ENCODE data around the gene RPS19. TPM values are rescaled to one million over a fixed set of nuclear protein-coding genes. Genes with fewer than 3 reads are reported as not detected.

The RPS19 gene
- polyA plus RNA-seq, 1 donor (not counting 4 experiments of a cell fraction or from before 2014, with no cell fraction given): 2,290 TPM

DNA sequence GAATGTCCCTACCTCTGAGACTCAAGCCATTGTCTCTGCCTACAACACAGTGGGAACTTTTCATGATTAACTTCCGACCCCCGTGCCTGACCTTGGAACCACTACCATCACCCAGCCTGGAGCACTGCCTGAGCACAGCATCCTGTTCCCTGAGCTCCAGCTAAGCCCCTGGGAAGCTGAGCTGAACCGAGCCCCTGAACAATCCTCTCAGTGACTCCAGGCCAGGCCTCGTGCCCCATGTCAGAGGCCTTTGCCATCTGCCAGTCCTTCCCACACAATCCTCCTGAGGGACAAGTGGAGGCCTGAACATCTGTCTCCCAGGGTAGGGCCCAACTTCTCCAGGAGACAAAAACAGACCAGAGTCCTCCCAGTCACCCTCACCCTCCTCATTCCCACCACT, 46.1 kb upstream of the RPS19 start:
- Histone ChIP-seq H4K20me1 (ENCODE audit: control insufficient read depth, extremely low read depth, insufficient read depth, low read length) (no peaks in the 10 kb centered on the region), H3K9me1 (ENCODE audit: control insufficient read depth, extremely low read depth, insufficient read depth, low read length) (no peaks in the 10 kb centered on the region), H3K9me3 (ENCODE audit: control insufficient read depth, low read depth, low read length) (no peaks in the 10 kb centered on the region), H2AFZ (ENCODE audit: control insufficient read depth, low read length) (no peak overlapping the region), H3K9ac (ENCODE audit: control insufficient read depth, extremely low read depth, insufficient read depth, low read length) (no peak overlapping the region), H3K27me3 (ENCODE audit: control insufficient read depth, extremely low read depth, insufficient read depth, low read length) (peaks cover under 1% of the 10 kb centered on the region), H3K4me2 (ENCODE audit: control insufficient read depth, extremely low read depth, insufficient read depth, low read depth, low read length) (no peak overlapping the region), H3K27ac (ENCODE audit: control insufficient read depth, insufficient read depth, low read length) (no peak overlapping the region), H3K4me1 (ENCODE audit: control insufficient read depth, extremely low read depth, insufficient read depth, low read length) (no peaks in the 10 kb centered on the region), H3K36me3 (ENCODE audit: control insufficient read depth in 2 of 2, extremely low read depth in 1 of 2, insufficient read depth in 2 of 2, low read length in 2 of 2) (no peaks in the 10 kb centered on the region), H3K79me2 (ENCODE audit: control insufficient read depth, insufficient read depth, low read length) (no peaks in the 10 kb centered on the region), H3K4me3 (ENCODE audit: control insufficient read depth in 2 of 3, extremely low read depth in 1 of 3, insufficient read depth in 2 of 3, low read depth in 1 of 3, low read length in 3 of 3) (no peak overlapping the region)
- dilution Hi-C loops (cut with MboI; ENCODE audit: extremely low pct_ligation_motif_present, low sequenced_read_pairs): no loop called here
- no peak for TF ChIP-seq EZH2 (IDR thresholded peaks at IDR 0.05; ENCODE audit: low read length)
- TF ChIP-seq, protein P1, sequence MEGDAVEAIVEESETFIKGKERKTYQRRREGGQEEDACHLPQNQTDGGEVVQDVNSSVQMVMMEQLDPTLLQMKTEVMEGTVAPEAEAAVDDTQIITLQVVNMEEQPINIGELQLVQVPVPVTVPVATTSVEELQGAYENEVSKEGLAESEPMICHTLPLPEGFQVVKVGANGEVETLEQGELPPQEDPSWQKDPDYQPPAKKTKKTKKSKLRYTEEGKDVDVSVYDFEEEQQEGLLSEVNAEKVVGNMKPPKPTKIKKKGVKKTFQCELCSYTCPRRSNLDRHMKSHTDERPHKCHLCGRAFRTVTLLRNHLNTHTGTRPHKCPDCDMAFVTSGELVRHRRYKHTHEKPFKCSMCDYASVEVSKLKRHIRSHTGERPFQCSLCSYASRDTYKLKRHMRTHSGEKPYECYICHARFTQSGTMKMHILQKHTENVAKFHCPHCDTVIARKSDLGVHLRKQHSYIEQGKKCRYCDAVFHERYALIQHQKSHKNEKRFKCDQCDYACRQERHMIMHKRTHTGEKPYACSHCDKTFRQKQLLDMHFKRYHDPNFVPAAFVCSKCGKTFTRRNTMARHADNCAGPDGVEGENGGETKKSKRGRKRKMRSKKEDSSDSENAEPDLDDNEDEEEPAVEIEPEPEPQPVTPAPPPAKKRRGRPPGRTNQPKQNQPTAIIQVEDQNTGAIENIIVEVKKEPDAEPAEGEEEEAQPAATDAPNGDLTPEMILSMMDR (optimal IDR thresholded peaks at IDR 0.05 in 1 of 3, IDR thresholded peaks at IDR 0.05 in 1 of 3, conservative IDR thresholded peaks at IDR 0.05 in 1 of 3; ENCODE audit: extremely low read depth in 1 of 3, insufficient read depth in 2 of 3, low read length in 3 of 3): no peak
- FAIRE-seq: no peak
- no peak for DNase-seq (ENCODE audit: low read depth, low spot score)

DNA sequence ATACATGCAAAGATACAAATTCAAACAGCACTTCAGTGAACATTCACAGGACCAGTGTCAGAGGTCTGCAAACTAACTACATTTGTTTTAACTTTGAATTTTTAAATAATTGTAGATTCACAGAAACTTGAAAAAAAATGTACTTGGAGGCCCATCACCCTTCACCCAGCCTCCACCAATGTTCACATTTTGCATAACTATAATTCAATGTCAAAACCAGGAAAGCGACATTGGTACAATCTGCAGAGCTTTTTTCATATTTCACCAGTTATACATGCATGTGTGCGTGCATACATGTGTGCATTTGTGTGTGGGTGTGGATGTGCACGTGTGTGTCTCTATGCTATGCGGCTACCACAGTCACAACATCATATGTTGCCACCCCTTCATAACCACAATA, 44.8 kb upstream of the RPS19 start:
- Histone ChIP-seq H3K36me3 (ENCODE audit: control insufficient read depth in 2 of 2, extremely low read depth in 1 of 2, insufficient read depth in 2 of 2, low read length in 2 of 2) (no peaks in the 10 kb centered on the region), H4K20me1 (ENCODE audit: control insufficient read depth, extremely low read depth, insufficient read depth, low read length) (no peaks in the 10 kb centered on the region), H3K4me1 (ENCODE audit: control insufficient read depth, extremely low read depth, insufficient read depth, low read length) (no peaks in the 10 kb centered on the region), H3K79me2 (ENCODE audit: control insufficient read depth, insufficient read depth, low read length) (no peaks in the 10 kb centered on the region), H3K9me3 (ENCODE audit: control insufficient read depth, low read depth, low read length) (no peaks in the 10 kb centered on the region), H3K4me3 (ENCODE audit: control insufficient read depth in 2 of 3, extremely low read depth in 1 of 3, insufficient read depth in 2 of 3, low read depth in 1 of 3, low read length in 3 of 3) (no peak overlapping the region), H3K9ac (ENCODE audit: control insufficient read depth, extremely low read depth, insufficient read depth, low read length) (no peak overlapping the region), H2AFZ (ENCODE audit: control insufficient read depth, low read length) (no peak overlapping the region), H3K27me3 (ENCODE audit: control insufficient read depth, extremely low read depth, insufficient read depth, low read length) (no peaks in the 10 kb centered on the region), H3K27ac (ENCODE audit: control insufficient read depth, insufficient read depth, low read length) (no peak overlapping the region), H3K9me1 (ENCODE audit: control insufficient read depth, extremely low read depth, insufficient read depth, low read length) (no peaks in the 10 kb centered on the region), H3K4me2 (ENCODE audit: control insufficient read depth, extremely low read depth, insufficient read depth, low read depth, low read length) (no peak overlapping the region)
- TF ChIP-seq, protein P1 (optimal IDR thresholded peaks at IDR 0.05 in 1 of 3, IDR thresholded peaks at IDR 0.05 in 1 of 3, conservative IDR thresholded peaks at IDR 0.05 in 1 of 3; ENCODE audit: extremely low read depth in 1 of 3, insufficient read depth in 2 of 3, low read length in 3 of 3): no peak
- no peak for TF ChIP-seq EZH2 (IDR thresholded peaks at IDR 0.05; ENCODE audit: low read length)
- FAIRE-seq (no peak), DNase-seq (ENCODE audit: low read depth, low spot score) (no peak)
- dilution Hi-C loops (cut with MboI; ENCODE audit: extremely low pct_ligation_motif_present, low sequenced_read_pairs): no loop called here

Data from keratinocyte (primary cell).